Calu3 (cell line): ENCODE data around the gene NHSL2. TPM values are rescaled to one million over a fixed set of nuclear protein-coding genes. Genes with fewer than 3 reads are reported as not detected.

ENCODE experiments used
- BruUV-seq: library from RNA; stranded (reverse); fragments of 400-500 nt; replicated peaks from 2 replicates; lab custom pipeline; 2021; lab: Mats Ljungman, UMichigan
- CTCF ChIA-PET: fragments of 300-600 bp; sonication (Branson Sonifier 250); formaldehyde crosslinking; loops from one replicate; lab custom pipeline; 2022; ENCODE audit warnings: antibody characterized with exemption; lab: Charles Lee
- DNase-seq: peaks from one replicate; pipeline ENCODE4 v3.0.0; 2022
- H3K27ac Mint-ChIP-seq: one replicate; pipeline ENCODE4 v1.8.0; 2022; ENCODE audit warnings: mixed read lengths; ENCODE audit not compliant: unreplicated experiment
- H3K27me3 Mint-ChIP-seq: one replicate; pipeline ENCODE4 v1.8.0; 2022; ENCODE audit warnings: mixed read lengths; ENCODE audit not compliant: unreplicated experiment
- H3K36me3 Mint-ChIP-seq: one replicate; pipeline ENCODE4 v1.8.0; 2022; ENCODE audit warnings: mild to moderate bottlenecking, moderate library complexity, mixed read lengths; ENCODE audit not compliant: insufficient read depth, unreplicated experiment
- H3K4me1 Mint-ChIP-seq: one replicate; pipeline ENCODE4 v1.8.0; 2022; ENCODE audit warnings: mild to moderate bottlenecking, low read depth, mixed read lengths; ENCODE audit not compliant: unreplicated experiment
- H3K4me3 Mint-ChIP-seq: one replicate; pipeline ENCODE4 v1.8.0; 2022; ENCODE audit warnings: mild to moderate bottlenecking, low read depth, moderate library complexity, mixed read lengths; ENCODE audit not compliant: unreplicated experiment
- H3K9me3 Mint-ChIP-seq: one replicate; pipeline ENCODE4 v1.8.0; 2022; ENCODE audit warnings: low read depth, mixed read lengths; ENCODE audit not compliant: unreplicated experiment
- CTCF ChIP-seq: fragments of 200-600 bp; IDR thresholded peaks from one replicate; pipeline ENCODE4 v1.8.0; 2022; ENCODE audit warnings: antibody characterized with exemption; ENCODE audit not compliant: unreplicated experiment
- intact Hi-C: fragments of 100-400 bp; cut with micrococcal nuclease; formaldehyde crosslinking; loops from one replicate; pipeline ENCODE4 v1.10.0; 2022; ENCODE audit not compliant: unreplicated experiment
- total RNA-seq: library from RNA; stranded (reverse); gene quantifications from 2 replicates; pipeline ENCODE4 v1.2.3, GENCODE V29; 2022

NHSL2 gene
- total RNA-seq, 1 experiment from 2014 or later, result 0.09 TPM

GRCh38 chrX:72079607-72080006 is 169.0 kb downstream of the NHSL2 start:
- Mint-ChIP-seq H3K4me1 (no peaks in the 10 kb centered on the region), H3K36me3 (no peaks in the 10 kb centered on the region), H3K9me3 (no peaks in the 10 kb centered on the region), H3K4me3 (no peak overlapping the region), H3K27me3 (peaks cover 67% of the 10 kb centered on the region), H3K27ac (no peak overlapping the region)
- CTCF ChIA-PET, result no interaction called here
- TF ChIP-seq CTCF, result no peak
- intact Hi-C loops, result no loop called here
- DNase-seq, result no peak
- BruUV-seq, result no TSS peak

- H3K36me3 Mint-ChIP-seq, result no peaks in the 10 kb centered on the region
- H3K4me3 Mint-ChIP-seq, result no peak overlapping the region
- H3K27me3 Mint-ChIP-seq, result peaks cover 61% of the 10 kb centered on the region
- no peaks in the 10 kb centered on the region for H3K4me1 Mint-ChIP-seq
- H3K27ac Mint-ChIP-seq, result no peak overlapping the region
- TF ChIP-seq CTCF, result no peak
- H3K9me3 Mint-ChIP-seq, result no peaks in the 10 kb centered on the region
- no peak for DNase-seq
- no TSS peak for BruUV-seq
- CTCF ChIA-PET, result no interaction called here
- intact Hi-C loops, result no loop called here
These were observed 169.5 kb downstream of the NHSL2 start for GRCh38 chrX:72080150-72080549.

GRCh38 chrX:72080800-72081199 is 170.2 kb downstream of the NHSL2 start:
- Mint-ChIP-seq H3K4me3 (no peak overlapping the region), H3K27me3 (peaks cover 55% of the 10 kb centered on the region), H3K36me3 (no peaks in the 10 kb centered on the region), H3K27ac (no peak overlapping the region), H3K4me1 (no peaks in the 10 kb centered on the region), H3K9me3 (no peaks in the 10 kb centered on the region)
- CTCF ChIA-PET, result no interaction called here
- TF ChIP-seq CTCF, result no peak
- no TSS peak for BruUV-seq
- DNase-seq, result no peak
- intact Hi-C loops, result no loop called here

- Mint-ChIP-seq H3K27me3 (peaks cover 50% of the 10 kb centered on the region), H3K27ac (no peak overlapping the region), H3K4me1 (no peaks in the 10 kb centered on the region), H3K9me3 (no peaks in the 10 kb centered on the region), H3K4me3 (no peak overlapping the region), H3K36me3 (no peaks in the 10 kb centered on the region)
- TF ChIP-seq CTCF, result no peak
- BruUV-seq, result no TSS peak
- intact Hi-C loops, result no loop called here
- no peak for DNase-seq
- CTCF ChIA-PET, result no interaction called here
These were observed 171.1 kb downstream of the NHSL2 start for GRCh38 chrX:72081605-72082320.
